ENCODE measurements around the gene SNX32.

SNX32 gene

GRCh38 chr11:65888163-65888814, 54.5 kb downstream of the SNX32 start, which contains the start of gene FIBP:
FIBP (minus strand) TSS chr11:65888471; CDS start chr11:65888418, 53 bp downstream.
- H3K36me3 ChIP-seq (ENCODE audit: control insufficient read depth in 2 of 2, insufficient read depth in 1 of 2, low read length in 2 of 2), result peaks cover 0 to 38% of the 10 kb centered on the region in 2 experiments; a peak in 2 of 3 replicates
- H3K4me1 ChIP-seq (ENCODE audit: control insufficient read depth, insufficient read depth, low read length), result no peaks in the 10 kb centered on the region
- peak within 1 kb of the TSS; percentile 87 for H3K4me3 ChIP-seq (ENCODE audit: low read depth, low read length)
- TF ChIP-seq ZNF488 (tag by site-specific recombination; IDR thresholded peaks at IDR 0.05) (no peak), ZNF626 (tag by site-specific recombination; IDR thresholded peaks at IDR 0.05) (no peak), ZBTB8A (tag by site-specific recombination; IDR thresholded peaks at IDR 0.05) (peak; percentile 79), ZNF473 (tag by site-specific recombination; IDR thresholded peaks at IDR 0.05) (no peak), ZNF366 (tag by site-specific recombination; conservative IDR thresholded peaks at IDR 0.05) (peak; percentile 55; the same call in 1 of the 2 replicates), IKZF3 (tag by site-specific recombination; IDR thresholded peaks at IDR 0.05) (peak; percentile 52), YY2 (tag by site-specific recombination; IDR thresholded peaks at IDR 0.05) (peak; percentile 45; the same call in 1 of the 2 replicates), MZF1 (tag by site-specific recombination; IDR thresholded peaks at IDR 0.05; ENCODE audit: borderline replicate concordance) (no peak), ZNF311 (tag by site-specific recombination; IDR thresholded peaks at IDR 0.05; ENCODE audit: borderline replicate concordance) (no peak), ZNF266 (tag by site-specific recombination; IDR thresholded peaks at IDR 0.05; ENCODE audit: low read depth) (no peak), ZNF184 (tag by site-specific recombination; IDR thresholded peaks at IDR 0.05) (no peak), TCF7L2 (IDR thresholded peaks at IDR 0.05; ENCODE audit: borderline replicate concordance, low read depth, low read length) (no peak), YY1 (tag by site-specific recombination; IDR thresholded peaks at IDR 0.05) (peak; percentile 62; the same call in 1 of the 2 replicates), ZSCAN4 (tag by site-specific recombination; IDR thresholded peaks at IDR 0.05) (no peak), MYNN (tag by site-specific recombination; IDR thresholded peaks at IDR 0.05; ENCODE audit: borderline replicate concordance) (no peak), ZNF585B (tag by site-specific recombination; IDR thresholded peaks at IDR 0.05) (no peak), HOXD13 (CRISPR knock-in tag; IDR thresholded peaks at IDR 0.05; ENCODE audit: borderline replicate concordance) (no peak), ZNF791 (tag by site-specific recombination; IDR thresholded peaks at IDR 0.05) (no peak), ZNF23 (tag by site-specific recombination; IDR thresholded peaks at IDR 0.05; ENCODE audit: borderline replicate concordance) (no peak), ZNF2 (tag by site-specific recombination; IDR thresholded peaks at IDR 0.05) (peak; percentile 89), ZSCAN5A (tag by site-specific recombination; IDR thresholded peaks at IDR 0.05) (no peak), ZNF362 (tag by site-specific recombination; IDR thresholded peaks at IDR 0.05) (no peak), ZNF19 (tag by site-specific recombination; IDR thresholded peaks at IDR 0.05; ENCODE audit: low read depth) (no peak), ZNF837 (tag by site-specific recombination; IDR thresholded peaks at IDR 0.05) (no peak), ZNF416 (tag by site-specific recombination; IDR thresholded peaks at IDR 0.05) (no peak), ZNF843 (tag by site-specific recombination; IDR thresholded peaks at IDR 0.05) (peak; percentile 57; the same call in 1 of the 2 replicates), ZNF18 (tag by site-specific recombination; IDR thresholded peaks at IDR 0.05) (no peak)
- TF ChIP-seq, protein P1, sequence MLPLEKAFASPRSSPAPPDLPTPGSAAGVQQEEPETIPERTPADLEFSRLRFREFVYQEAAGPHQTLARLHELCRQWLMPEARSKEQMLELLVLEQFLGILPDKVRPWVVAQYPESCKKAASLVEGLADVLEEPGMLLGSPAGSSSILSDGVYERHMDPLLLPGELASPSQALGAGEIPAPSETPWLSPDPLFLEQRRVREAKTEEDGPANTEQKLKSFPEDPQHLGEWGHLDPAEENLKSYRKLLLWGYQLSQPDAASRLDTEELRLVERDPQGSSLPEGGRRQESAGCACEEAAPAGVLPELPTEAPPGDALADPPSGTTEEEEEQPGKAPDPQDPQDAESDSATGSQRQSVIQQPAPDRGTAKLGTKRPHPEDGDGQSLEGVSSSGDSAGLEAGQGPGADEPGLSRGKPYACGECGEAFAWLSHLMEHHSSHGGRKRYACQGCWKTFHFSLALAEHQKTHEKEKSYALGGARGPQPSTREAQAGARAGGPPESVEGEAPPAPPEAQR (tag by site-specific recombination; IDR thresholded peaks at IDR 0.05), result no peak

More at GRCh38 chr11:65888163-65888814, 54.5 kb downstream of the SNX32 start, which contains the start of gene FIBP:
- POLR2A ChIA-PET, result interaction anchor here (0.6 to 6.1 kb wide), 49 partner anchors 9 to 1550 kb away, joined by 3 to 121 read pairs (median 4); partner anchors contain the start of genes BANF1, C11orf68, CFL1 and CTSW
- CTCF ChIA-PET, result interaction anchor here (0.6 to 9.5 kb wide), 39 partner anchors 9 to 1129 kb away, joined by 3 to 189 read pairs (median 4); partner anchors contain the start of genes CATSPER1, CFL1, CTSW and FOSL1
- no peaks in the 10 kb centered on the region for H3K9me3 ChIP-seq (ENCODE audit: control insufficient read depth, insufficient read depth, low read depth, low read length)
- peak within 1 kb of the TSS; percentile 56; the same call in 1 of the 2 replicates for H3K27ac ChIP-seq (ENCODE audit: extremely low read depth, low read depth, low read length)

Measured in HEK293 (cell line).